T-helper 2 cell treated with Interferon-gamma antibody and Interleukin-4, amounts not matched to agents 5 μg/mL and 100 μg/mL, for 36 hours (primary cell): ENCODE results near the gene PTPRD.
A peak's percentile ranks its signal among the peaks of the same experiment; 100 is the strongest.

Experiments used
- DNase-seq: peaks from one replicate; pipeline ENCODE4 v3.0.0; 2021; ENCODE audit warnings: low spot score
- H3K27ac Mint-ChIP-seq: one replicate; pipeline ENCODE4 v1.8.0; 2021; ENCODE audit warnings: mild to moderate bottlenecking, mixed read lengths
- H3K27me3 Mint-ChIP-seq: one replicate; pipeline ENCODE4 v1.8.0; 2021; ENCODE audit warnings: low read depth, mixed read lengths
- H3K36me3 Mint-ChIP-seq: one replicate; pipeline ENCODE4 v1.8.0; 2021; ENCODE audit warnings: low read depth, mixed read lengths
- H3K4me1 Mint-ChIP-seq: one replicate; pipeline ENCODE4 v1.8.0; 2021; ENCODE audit warnings: low read depth, mixed read lengths
- H3K4me3 Mint-ChIP-seq: one replicate; pipeline ENCODE4 v1.8.0; 2022; ENCODE audit warnings: mild to moderate bottlenecking, moderate library complexity, mixed read lengths
- H3K9me3 Mint-ChIP-seq: one replicate; pipeline ENCODE4 v1.8.0; 2021; ENCODE audit warnings: mixed read lengths

The PTPRD gene

GRCh38 chr9:8428389-8428788, 2184.4 kb downstream of the PTPRD start:
- Mint-ChIP-seq H3K4me1 (peaks cover 33% of the 10 kb centered on the region), H3K4me3 (peak overlapping the region; percentile 58), H3K36me3 (peaks cover 1% of the 10 kb centered on the region), H3K9me3 (peaks cover 7% of the 10 kb centered on the region), H3K27ac (peak overlapping the region; percentile 78), H3K27me3 (no peaks in the 10 kb centered on the region)
- peak; percentile 22 for DNase-seq

- Mint-ChIP-seq H3K9me3 (peaks cover 7% of the 10 kb centered on the region), H3K4me3 (no peak overlapping the region), H3K4me1 (peaks cover 23% of the 10 kb centered on the region)
These were observed 2187.9 kb downstream of the PTPRD start for GRCh38 chr9:8424786-8425410.

DNA sequence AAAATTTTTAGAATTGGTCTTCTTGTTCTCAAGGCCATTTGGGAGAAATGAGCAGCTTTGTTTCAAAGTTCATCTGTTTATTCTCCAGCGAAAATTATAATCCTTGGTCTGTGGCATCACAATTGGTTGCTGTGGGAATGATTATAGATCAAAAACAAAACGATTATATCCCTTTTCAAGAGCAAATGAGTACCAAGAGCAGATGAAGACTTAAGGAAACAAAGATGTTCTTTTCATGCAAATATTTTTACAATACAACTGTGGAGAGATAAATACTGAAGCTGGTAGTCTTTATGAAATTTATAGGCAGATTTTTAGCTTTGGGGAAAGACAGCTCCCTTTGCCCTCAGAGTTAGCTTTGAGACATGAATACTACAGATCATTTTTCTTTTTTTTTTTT, 2192.4 kb downstream of the PTPRD start:
- Mint-ChIP-seq H3K4me3 (no peak overlapping the region), H3K36me3 (no peaks in the 10 kb centered on the region), H3K27ac (no peak overlapping the region), H3K4me1 (no peaks in the 10 kb centered on the region), H3K27me3 (peaks cover 4% of the 10 kb centered on the region), H3K9me3 (no peaks in the 10 kb centered on the region)
- no peak for DNase-seq

More at GRCh38 chr9:8424786-8425410, 2187.9 kb downstream of the PTPRD start:
- peaks cover 1% of the 10 kb centered on the region for H3K36me3 Mint-ChIP-seq
- no peak for DNase-seq
- H3K27me3 Mint-ChIP-seq = peaks cover 2% of the 10 kb centered on the region
- H3K27ac Mint-ChIP-seq = no peak overlapping the region

DNA sequence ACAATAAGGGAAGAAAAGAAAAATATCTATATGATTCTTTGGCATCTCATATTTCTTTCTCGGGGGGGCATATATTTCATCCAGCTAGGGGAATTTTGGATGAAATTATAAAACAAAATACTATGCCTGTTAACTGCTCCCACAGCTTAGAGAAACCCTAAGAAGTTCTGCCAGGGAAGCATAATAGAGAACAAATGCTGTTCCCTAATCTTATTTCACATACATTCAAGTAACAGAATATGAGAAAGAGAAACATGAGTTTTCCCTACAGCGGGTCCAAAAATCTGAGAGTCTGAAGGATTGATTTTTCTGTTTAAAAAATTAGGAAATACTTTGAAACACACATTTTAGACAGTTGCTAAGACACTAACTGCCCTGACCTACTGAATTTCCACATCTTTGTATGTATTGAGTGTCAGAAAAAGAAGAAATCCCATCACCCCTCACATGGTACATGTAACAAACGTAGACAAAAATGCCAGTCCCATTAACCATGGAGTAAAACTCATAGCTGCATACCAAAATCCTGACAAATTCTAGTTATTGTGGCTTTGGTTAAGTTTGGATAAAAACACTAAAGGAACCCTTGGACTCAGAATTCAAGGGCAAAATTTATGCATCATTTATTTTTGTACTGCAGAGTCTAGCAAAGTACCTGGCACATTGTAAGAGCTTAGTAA, 2193.1 kb downstream of the PTPRD start:
- Mint-ChIP-seq H3K27ac (no peak overlapping the region), H3K9me3 (no peaks in the 10 kb centered on the region), H3K4me1 (no peaks in the 10 kb centered on the region)

DNA sequence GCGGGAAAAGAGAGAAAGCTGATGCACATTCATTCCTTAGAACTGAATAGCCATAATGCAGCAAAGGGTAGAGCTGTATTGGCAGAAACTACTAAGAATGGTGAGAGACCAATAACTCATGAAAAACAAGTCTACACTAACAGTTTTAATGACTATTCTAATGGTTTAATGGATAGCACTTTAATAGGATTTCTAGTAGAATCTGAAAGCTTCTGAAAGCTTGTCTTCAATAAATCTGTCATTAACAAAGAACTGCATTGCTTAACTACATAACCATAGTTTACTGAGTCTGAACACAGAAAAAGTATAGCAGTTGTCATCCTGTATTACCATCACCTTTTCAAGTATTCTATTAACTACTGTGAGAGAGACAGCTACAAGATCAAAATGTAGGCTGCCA, 2195.5 kb downstream of the PTPRD start:
- DNase-seq = no peak
- peaks cover 9% of the 10 kb centered on the region for H3K27me3 Mint-ChIP-seq
- H3K36me3 Mint-ChIP-seq = no peaks in the 10 kb centered on the region
- no peaks in the 10 kb centered on the region for H3K4me1 Mint-ChIP-seq
- H3K27ac Mint-ChIP-seq = no peak overlapping the region
- no peaks in the 10 kb centered on the region for H3K9me3 Mint-ChIP-seq
- no peak overlapping the region for H3K4me3 Mint-ChIP-seq

More for the DNA sequence above, 2193.1 kb downstream of the PTPRD start:
- Mint-ChIP-seq H3K27me3 (peaks cover 4% of the 10 kb centered on the region), H3K36me3 (no peaks in the 10 kb centered on the region), H3K4me3 (no peak overlapping the region)
- no peak for DNase-seq

DNA sequence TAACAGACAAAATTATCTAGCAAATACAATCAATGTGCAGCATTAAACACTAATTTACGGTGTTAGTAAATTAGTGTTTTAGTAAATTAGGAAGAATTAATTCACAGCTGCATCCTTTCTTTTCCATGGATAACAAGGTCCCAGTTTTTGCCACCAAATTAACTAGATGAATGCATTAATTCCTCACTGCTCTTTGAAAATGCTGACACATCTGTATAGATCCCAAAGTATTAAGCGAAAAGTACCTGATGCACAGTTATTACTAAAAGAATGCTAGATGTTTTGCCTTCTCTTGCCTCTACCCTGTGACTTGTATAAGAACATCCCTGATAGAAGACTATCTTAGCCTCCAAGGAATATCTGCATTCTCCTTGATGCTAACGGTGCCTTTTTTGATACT, 2200.5 kb downstream of the PTPRD start:
- Mint-ChIP-seq H3K36me3 (no peaks in the 10 kb centered on the region), H3K27ac (no peak overlapping the region), H3K27me3 (peaks cover 5% of the 10 kb centered on the region), H3K4me1 (peaks cover 16% of the 10 kb centered on the region), H3K9me3 (no peaks in the 10 kb centered on the region), H3K4me3 (no peak overlapping the region)
- no peak for DNase-seq

GRCh38 chr9:8408575-8409190, 2204.1 kb downstream of the PTPRD start:
- Mint-ChIP-seq H3K4me1 (peaks cover 16% of the 10 kb centered on the region), H3K27ac (no peak overlapping the region), H3K27me3 (peaks cover 5% of the 10 kb centered on the region), H3K9me3 (no peaks in the 10 kb centered on the region), H3K36me3 (no peaks in the 10 kb centered on the region), H3K4me3 (no peak overlapping the region)
- DNase-seq = no peak

GRCh38 chr9:8401961-8402705, 2210.7 kb downstream of the PTPRD start:
- Mint-ChIP-seq H3K36me3 (no peaks in the 10 kb centered on the region), H3K4me1 (no peaks in the 10 kb centered on the region), H3K9me3 (no peaks in the 10 kb centered on the region), H3K27ac (no peak overlapping the region), H3K4me3 (no peak overlapping the region), H3K27me3 (no peaks in the 10 kb centered on the region)
- no peak for DNase-seq

DNA sequence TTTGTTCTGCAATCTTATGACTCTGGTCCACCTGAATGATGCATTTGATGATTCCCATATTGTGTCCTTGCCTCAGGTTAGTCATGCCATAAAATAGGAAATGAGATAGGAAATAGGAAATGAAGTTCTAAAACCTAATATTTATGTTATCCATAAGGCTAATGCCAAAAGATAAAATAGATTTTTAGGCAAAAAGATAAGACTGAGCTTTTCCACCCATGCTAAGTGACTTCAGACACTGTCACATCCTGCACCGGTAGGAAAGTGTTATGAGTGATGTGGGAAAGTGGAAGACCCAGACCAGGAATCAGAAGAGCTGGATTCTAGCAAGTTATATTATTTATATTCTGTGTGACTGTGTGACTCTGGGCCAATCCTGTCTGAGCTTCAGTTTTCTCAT, 2212.4 kb downstream of the PTPRD start:
- no peaks in the 10 kb centered on the region for H3K36me3 Mint-ChIP-seq
- no peak overlapping the region for H3K27ac Mint-ChIP-seq
- H3K4me1 Mint-ChIP-seq = no peaks in the 10 kb centered on the region
- no peaks in the 10 kb centered on the region for H3K27me3 Mint-ChIP-seq
- H3K4me3 Mint-ChIP-seq = no peak overlapping the region
- H3K9me3 Mint-ChIP-seq = no peaks in the 10 kb centered on the region
- no peak for DNase-seq

DNA sequence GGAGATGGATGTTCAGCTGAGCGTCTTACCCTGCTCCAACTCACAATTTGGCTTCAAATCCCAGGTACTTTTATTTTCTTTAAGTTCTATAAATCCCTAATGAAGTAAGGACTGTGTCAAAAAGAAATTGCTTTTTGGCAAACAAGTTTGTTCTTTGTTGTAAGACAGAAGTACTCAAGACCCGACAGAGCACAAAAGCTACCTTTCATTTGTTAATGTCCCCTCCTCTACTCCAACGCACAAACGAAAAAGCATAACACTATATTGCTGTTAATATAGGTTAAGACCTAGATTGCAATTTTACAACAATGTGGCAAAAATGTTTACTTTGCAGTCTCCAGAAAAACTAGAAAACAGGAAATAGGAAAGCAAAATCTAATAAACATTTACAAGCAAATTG, 2217.8 kb downstream of the PTPRD start:
- no peak for DNase-seq
- Mint-ChIP-seq H3K4me3 (no peak overlapping the region), H3K36me3 (no peaks in the 10 kb centered on the region), H3K27me3 (no peaks in the 10 kb centered on the region), H3K4me1 (no peaks in the 10 kb centered on the region), H3K27ac (no peak overlapping the region), H3K9me3 (no peaks in the 10 kb centered on the region)

DNA sequence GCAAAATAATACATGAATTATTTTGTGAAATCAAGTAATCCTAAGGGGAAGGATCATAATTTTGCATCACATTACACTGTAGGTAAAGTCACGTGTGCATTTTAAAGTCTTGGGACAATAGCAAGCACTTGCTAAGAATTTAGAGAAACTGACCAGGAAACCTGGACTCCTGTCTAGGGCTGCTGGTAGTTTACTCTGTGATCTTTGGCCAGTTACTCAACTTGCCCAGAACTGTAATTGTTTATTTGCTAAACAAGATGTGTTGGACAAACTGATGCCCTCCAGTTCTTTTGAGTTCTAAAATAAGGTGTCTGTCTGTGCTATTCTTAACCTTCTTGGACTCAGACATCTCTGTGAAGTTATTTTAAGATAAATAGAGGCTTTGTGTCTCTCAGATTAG, 2218.5 kb downstream of the PTPRD start:
- no peak overlapping the region for H3K4me3 Mint-ChIP-seq
- H3K27me3 Mint-ChIP-seq = no peaks in the 10 kb centered on the region
- H3K9me3 Mint-ChIP-seq = no peaks in the 10 kb centered on the region
- H3K4me1 Mint-ChIP-seq = no peaks in the 10 kb centered on the region
- DNase-seq = no peak
- no peaks in the 10 kb centered on the region for H3K36me3 Mint-ChIP-seq
- H3K27ac Mint-ChIP-seq = no peak overlapping the region

- no peak for DNase-seq
- Mint-ChIP-seq H3K9me3 (no peaks in the 10 kb centered on the region), H3K4me3 (no peak overlapping the region), H3K36me3 (no peaks in the 10 kb centered on the region), H3K27me3 (no peaks in the 10 kb centered on the region), H3K4me1 (no peaks in the 10 kb centered on the region), H3K27ac (no peak overlapping the region)
These were observed 2219.9 kb downstream of the PTPRD start for GRCh38 chr9:8392866-8393265.

DNA sequence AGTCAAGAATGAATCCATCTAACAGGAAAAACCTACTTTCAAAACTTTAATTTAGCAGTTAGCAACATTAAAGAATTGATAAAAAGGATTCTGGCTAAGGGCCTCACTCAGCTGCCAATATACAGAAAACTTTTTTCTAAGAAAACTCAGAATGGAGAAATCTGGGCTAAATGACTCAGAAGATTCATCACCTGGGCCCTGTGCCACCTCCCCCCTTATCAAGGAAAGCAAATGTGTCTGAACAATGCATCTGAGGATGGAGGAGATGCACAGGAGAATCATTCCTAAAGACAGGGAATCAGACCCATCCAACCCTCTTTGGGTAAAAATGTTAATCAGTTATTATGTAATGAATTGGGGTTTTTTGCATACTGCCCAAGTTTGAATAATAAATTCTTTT, 2221.2 kb downstream of the PTPRD start:
- no peaks in the 10 kb centered on the region for H3K9me3 Mint-ChIP-seq
- no peaks in the 10 kb centered on the region for H3K4me1 Mint-ChIP-seq
- no peak overlapping the region for H3K4me3 Mint-ChIP-seq
- DNase-seq = no peak
- no peaks in the 10 kb centered on the region for H3K36me3 Mint-ChIP-seq
- H3K27ac Mint-ChIP-seq = no peak overlapping the region
- no peaks in the 10 kb centered on the region for H3K27me3 Mint-ChIP-seq

DNA sequence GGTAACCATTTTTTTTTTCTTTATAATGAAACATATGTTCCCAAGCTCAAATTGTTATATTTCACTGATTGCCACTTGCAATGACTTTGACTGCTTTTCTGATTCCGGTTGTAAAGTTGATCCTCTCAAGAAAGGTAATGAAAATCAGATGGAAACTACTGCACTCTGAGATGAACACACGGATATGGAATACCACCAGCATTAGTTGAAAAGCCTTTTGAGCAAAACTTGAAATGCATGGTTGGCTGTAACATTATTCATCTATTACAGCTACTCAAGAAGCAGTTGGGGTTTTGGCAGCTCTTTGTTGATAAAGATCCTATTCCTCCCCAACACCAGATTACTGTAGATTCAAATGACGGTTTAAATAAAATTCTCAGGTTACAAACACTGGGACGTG, 2221.7 kb downstream of the PTPRD start:
- no peak overlapping the region for H3K4me3 Mint-ChIP-seq
- H3K9me3 Mint-ChIP-seq = no peaks in the 10 kb centered on the region
- H3K36me3 Mint-ChIP-seq = no peaks in the 10 kb centered on the region
- no peaks in the 10 kb centered on the region for H3K27me3 Mint-ChIP-seq
- no peak overlapping the region for H3K27ac Mint-ChIP-seq
- no peak for DNase-seq
- H3K4me1 Mint-ChIP-seq = no peaks in the 10 kb centered on the region
